Measurements from ENCODE around the gene PROX1. TPM values are rescaled to one million over a fixed set of nuclear protein-coding genes. Genes with fewer than 3 reads are reported as not detected.

Gene PROX1
- total and polyA plus RNA-seq, 2 of the 8 experiments (the other 6 are each of a cell fraction or from before 2014, with no cell fraction given), result 0.30 to 2.0 TPM

DNA sequence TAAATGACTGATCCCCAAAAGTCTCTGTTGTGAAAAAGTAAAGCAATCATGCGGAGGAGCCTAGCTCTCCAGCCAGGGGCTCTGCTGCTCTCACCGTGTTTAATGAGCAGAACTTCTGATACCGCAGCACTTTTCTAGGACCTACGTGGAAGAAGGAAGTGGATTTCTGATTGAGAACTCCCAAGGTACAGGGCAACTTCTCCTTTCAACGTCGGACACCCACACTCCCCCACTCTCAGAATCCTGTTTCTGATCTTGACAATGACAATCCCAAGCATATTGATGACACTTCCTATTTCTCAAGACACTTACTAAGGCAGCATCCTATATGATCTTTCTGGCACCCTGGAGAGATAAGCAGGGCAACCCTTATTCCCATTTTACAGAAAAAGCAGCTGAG, 78.4 kb downstream of the PROX1 start (continued):
- no peak for TF ChIP-seq HDAC2 (IDR thresholded peaks at IDR 0.05; ENCODE audit: borderline replicate concordance in 1 of 2, low read depth in 2 of 2, low read length in 2 of 2)
- no peak for TF ChIP-seq CBX5 (IDR thresholded peaks at IDR 0.05; ENCODE audit: low read depth, low read length)
- no peak for TF ChIP-seq RAD21 (IDR thresholded peaks at IDR 0.05 in 1 of 2, conservative IDR thresholded peaks at IDR 0.05 in 1 of 2; ENCODE audit: low read depth in 2 of 2, low read length in 2 of 2)
